AG09319 (cell line): Measurements from ENCODE around the gene MICU1.

ENCODE experiments used
- DNase-seq: peaks from one replicate; pipeline ENCODE4 v3.0.0-alpha.2; 2010; ENCODE audit warnings: low read depth; ENCODE audit errors: extremely low read depth
- CTCF ChIP-seq: IDR thresholded peaks from 2 replicates; pipeline ENCODE4 v1.5.1; 2011; ENCODE audit warnings: low read depth, mild to moderate bottlenecking, inconsistent platforms, low read length, moderate library complexity

Gene MICU1

GRCh38 chr10:72587568-72587967 lies 38.3 kb downstream of the MICU1 start:
- no peak for TF ChIP-seq CTCF
- no peak for DNase-seq

GRCh38 chr10:72574636-72575035 lies 51.2 kb downstream of the MICU1 start:
- no peak for TF ChIP-seq CTCF
- DNase-seq: no peak

DNA sequence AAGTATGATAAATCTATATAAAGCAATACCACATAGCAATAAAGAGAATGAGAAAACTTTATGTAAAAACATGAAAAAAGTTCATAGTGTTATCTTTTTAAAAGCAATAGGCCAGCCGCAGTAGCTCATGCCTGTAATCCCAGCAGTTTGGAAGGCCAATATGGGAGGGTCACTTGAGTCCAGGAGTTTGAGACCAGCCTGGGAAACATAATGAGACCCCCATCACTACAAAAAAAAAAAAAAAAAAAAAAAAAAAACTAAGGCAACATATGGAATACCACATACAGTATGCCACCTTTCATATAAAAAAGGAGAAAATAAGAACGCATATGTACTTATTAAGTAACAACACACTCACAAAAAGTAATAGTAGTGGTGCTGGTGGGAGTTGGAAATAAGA lies 52.8 kb downstream of the MICU1 start:
- no peak for DNase-seq
- TF ChIP-seq CTCF: no peak

DNA sequence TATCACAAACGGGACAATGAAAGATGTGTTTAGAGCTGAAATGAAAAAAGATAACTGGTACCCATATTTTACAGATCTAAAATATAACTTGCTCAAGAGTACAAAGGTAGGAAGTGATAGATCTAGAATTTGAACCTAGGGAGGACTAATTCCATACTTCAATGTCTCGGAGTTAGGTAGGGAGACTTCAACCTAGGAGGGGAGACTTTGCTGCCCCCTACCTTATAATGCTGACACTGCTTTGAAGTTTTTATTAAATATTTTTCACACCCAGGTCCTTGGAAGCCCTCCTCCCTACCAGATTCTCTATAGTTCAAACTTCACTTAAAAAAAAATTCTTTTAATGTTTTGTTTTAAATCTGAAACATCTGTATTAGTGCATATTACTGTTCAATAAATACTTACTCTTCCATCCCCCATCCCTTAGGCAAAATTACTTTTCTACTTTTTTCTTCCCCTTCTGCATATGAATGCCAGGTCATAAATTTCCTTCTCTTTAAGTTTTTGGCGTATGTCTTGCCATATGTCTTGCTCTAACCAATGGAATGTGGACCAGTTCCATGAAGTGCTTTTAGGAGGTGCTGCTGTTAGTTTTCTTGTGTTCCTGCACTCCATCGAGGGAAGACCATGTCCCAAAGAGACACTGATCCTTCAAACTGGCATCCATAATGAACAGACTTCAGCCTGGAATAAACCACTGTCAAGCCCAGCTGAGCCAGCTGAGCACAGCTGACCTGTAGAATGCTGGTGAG lies 57.8 kb downstream of the MICU1 start:
- peak; percentile 17 for TF ChIP-seq CTCF
- no peak for DNase-seq

GRCh38 chr10:72567421-72567820 lies 58.5 kb downstream of the MICU1 start:
- no peak for DNase-seq
- TF ChIP-seq CTCF: no peak

DNA sequence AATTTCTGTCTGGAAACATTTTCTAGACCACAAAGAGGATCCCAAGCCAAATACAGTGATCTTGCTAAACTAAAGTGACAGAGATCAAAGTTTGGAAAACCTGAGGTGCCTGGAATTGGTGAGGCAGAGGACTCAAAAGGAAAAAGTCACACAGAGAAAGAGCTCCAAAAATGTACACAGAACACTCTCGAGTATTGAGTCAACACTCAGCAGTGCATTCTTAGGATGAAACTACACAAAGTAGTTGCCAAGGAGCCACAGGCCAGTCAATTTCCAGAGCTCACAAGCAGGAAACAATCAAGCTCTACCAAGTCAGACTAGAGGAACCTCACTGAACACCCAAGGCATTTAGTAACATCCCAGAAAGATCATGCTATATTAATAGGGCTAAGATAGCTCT lies 61.3 kb downstream of the MICU1 start:
- TF ChIP-seq CTCF: no peak
- peak; percentile 52 for DNase-seq

DNA sequence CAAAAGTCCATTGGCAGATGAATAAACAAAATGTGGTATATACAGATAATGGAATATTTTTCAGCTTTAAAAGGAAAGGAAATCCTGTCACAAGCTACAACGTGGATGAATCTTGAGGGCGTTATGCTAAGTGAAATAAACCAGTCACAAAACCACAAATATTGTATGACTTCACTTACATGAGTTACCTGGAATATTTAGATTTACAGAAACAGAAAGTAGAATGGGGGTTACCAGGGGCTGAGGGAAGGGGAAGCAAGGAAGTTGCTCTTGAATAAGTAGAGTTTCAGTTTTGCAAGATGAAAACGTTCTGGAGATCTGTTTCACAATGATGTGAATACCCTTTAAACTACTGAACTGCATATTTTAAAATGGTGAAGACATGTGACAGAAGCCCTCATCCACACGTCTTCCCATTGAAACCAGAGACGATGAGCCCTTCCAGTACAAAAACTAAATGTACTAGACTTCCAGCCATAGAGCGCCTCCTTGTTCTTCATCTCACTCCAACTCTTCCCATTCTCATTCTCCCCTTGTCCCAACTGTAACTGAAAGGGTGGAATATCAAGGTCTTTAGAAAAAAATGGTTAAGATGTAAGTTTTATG lies 62.4 kb downstream of the MICU1 start:
- no peak for TF ChIP-seq CTCF
- DNase-seq: no peak
